Smooth muscle cell (in vitro differentiated cells): ENCODE measurements around the gene CPXM2. TPM values are rescaled to one million over a fixed set of nuclear protein-coding genes. Genes with fewer than 3 reads are reported as not detected.

Experiments
- DNase-seq: peaks from one replicate; lab custom pipeline; 2025; ENCODE audit not compliant: unreplicated experiment; lab: John Stamatoyannopoulos, UW
- H2AFZ ChIP-seq: fragments of 200-600 bp; sonication (generic); 2 replicates; pipeline ENCODE4 v1.6.0; 2016; ENCODE audit warnings: antibody characterized with exemption, low read depth, mild to moderate bottlenecking
- H3F3A ChIP-seq: fragments of 200-600 bp; sonication (generic); 2 replicates; pipeline ENCODE4 v1.6.0; 2017; ENCODE audit warnings: antibody characterized with exemption, low read depth
- H3K27ac ChIP-seq: fragments of 200-600 bp; sonication (generic); 2 replicates; pipeline ENCODE4 v1.5.1; 2016; ENCODE audit warnings: low read depth, mild to moderate bottlenecking
- H3K27me3 ChIP-seq: fragments of 200-600 bp; sonication (generic); 2 replicates; pipeline ENCODE4 v1.6.1; 2016; ENCODE audit warnings: low read depth, mild to moderate bottlenecking
- H3K36me3 ChIP-seq: fragments of 200-600 bp; sonication (generic); 2 replicates; pipeline ENCODE4 v1.5.1; 2016; ENCODE audit warnings: low read depth
- H3K4me1 ChIP-seq: fragments of 200-600 bp; sonication (generic); 2 replicates; pipeline ENCODE4 v1.5.1; 2016; ENCODE audit warnings: low read depth
- H3K4me2 ChIP-seq: fragments of 200-600 bp; sonication (generic); 2 replicates; pipeline ENCODE4 v1.6.0; 2016; ENCODE audit warnings: mild to moderate bottlenecking
- H3K4me3 ChIP-seq: fragments of 200-600 bp; sonication (generic); 2 replicates; pipeline ENCODE4 v1.5.1; 2016; ENCODE audit warnings: mild to moderate bottlenecking
- H3K79me2 ChIP-seq: fragments of 200-600 bp; sonication (generic); 2 replicates; pipeline ENCODE4 v1.6.0; 2016; ENCODE audit warnings: low read depth, mild to moderate bottlenecking
- H3K9ac ChIP-seq: fragments of 200-600 bp; sonication (generic); 2 replicates; pipeline ENCODE4 v1.6.0; 2016; ENCODE audit warnings: low read depth
- H3K9me3 ChIP-seq: fragments of 200-600 bp; sonication (generic); replicated peaks from 2 replicates; pipeline ENCODE4 v1.5.1; 2016; ENCODE audit warnings: low read depth
- H4K20me1 ChIP-seq: fragments of 200-600 bp; sonication (generic); 2 replicates; pipeline ENCODE4 v1.6.0; 2016; ENCODE audit warnings: low read depth
- WGBS: methylation state at CpG from one replicate; pipeline ENCODE4 v1.1.7; 2016; ENCODE audit warnings: low lambda C conversion rate; 5-methylcytosine and 5-hydroxymethylcytosine counted together
- polyA plus RNA-seq: library from polyadenylated mRNA; unstranded; fragments of >200 nt; fragmentation: Nextera tagmentation; extraction: Ambion mirVana; gene quantifications from 2 replicates; pipeline ENCODE4 v1.2.1, GENCODE V29; 2016
- total RNA-seq: library from RNA; depleted of rRNA; stranded (reverse); fragments of >200 nt; gene quantifications from 2 replicates; pipeline ENCODE4 v1.2.3, GENCODE V29; 2014
- TF ChIP-seq, protein P1 (sequence below): fragments of 200-600 bp; sonication (generic); IDR thresholded peaks from 2 replicates; pipeline ENCODE4 v1.5.1; 2017; ENCODE audit warnings: borderline replicate concordance, mild to moderate bottlenecking, antibody characterized with exemption; ENCODE audit not compliant: insufficient read depth, poor library complexity, severe bottlenecking

The CPXM2 gene
- total and polyA plus RNA-seq, 2 experiments from 2014 or later: 31.2 to 65.5 TPM

DNA sequence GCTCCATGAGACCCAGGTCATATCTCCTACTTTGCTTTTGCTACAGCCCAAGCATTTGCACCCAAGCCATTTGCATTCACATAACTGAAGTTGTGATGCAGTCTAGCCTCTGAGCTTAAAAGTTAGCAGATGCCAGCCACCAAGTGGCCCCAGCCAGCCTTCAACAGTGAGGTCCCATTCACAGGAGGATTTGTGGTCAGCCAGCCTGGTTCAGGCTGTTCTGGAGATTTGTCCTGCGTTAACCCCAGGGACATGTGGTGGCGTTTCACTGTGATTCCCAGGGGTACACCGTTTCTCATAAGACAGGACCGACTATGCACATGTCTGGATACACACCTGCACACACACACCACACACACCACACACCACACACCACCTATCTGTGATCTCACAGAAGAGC lies 174.3 kb downstream of the CPXM2 start:
- H4K20me1 ChIP-seq: no peaks in the 10 kb centered on the region
- no peaks in the 10 kb centered on the region for H3K79me2 ChIP-seq
- no peaks in the 10 kb centered on the region for H3K9me3 ChIP-seq
- no peak overlapping the region for H3K4me3 ChIP-seq
- no peak for DNase-seq
- no peaks in the 10 kb centered on the region for H3F3A ChIP-seq
- H3K27me3 ChIP-seq: no peaks in the 10 kb centered on the region
- H3K9ac ChIP-seq: no peak overlapping the region
- H3K36me3 ChIP-seq: no peaks in the 10 kb centered on the region
- TF ChIP-seq, protein P1, sequence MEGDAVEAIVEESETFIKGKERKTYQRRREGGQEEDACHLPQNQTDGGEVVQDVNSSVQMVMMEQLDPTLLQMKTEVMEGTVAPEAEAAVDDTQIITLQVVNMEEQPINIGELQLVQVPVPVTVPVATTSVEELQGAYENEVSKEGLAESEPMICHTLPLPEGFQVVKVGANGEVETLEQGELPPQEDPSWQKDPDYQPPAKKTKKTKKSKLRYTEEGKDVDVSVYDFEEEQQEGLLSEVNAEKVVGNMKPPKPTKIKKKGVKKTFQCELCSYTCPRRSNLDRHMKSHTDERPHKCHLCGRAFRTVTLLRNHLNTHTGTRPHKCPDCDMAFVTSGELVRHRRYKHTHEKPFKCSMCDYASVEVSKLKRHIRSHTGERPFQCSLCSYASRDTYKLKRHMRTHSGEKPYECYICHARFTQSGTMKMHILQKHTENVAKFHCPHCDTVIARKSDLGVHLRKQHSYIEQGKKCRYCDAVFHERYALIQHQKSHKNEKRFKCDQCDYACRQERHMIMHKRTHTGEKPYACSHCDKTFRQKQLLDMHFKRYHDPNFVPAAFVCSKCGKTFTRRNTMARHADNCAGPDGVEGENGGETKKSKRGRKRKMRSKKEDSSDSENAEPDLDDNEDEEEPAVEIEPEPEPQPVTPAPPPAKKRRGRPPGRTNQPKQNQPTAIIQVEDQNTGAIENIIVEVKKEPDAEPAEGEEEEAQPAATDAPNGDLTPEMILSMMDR: no peak
- no peak overlapping the region for H3K27ac ChIP-seq
- 95% methylated on average over 4 of the region's 4 CpGs for WGBS
- H2AFZ ChIP-seq: no peak overlapping the region
- no peaks in the 10 kb centered on the region for H3K4me1 ChIP-seq
- no peak overlapping the region for H3K4me2 ChIP-seq

DNA sequence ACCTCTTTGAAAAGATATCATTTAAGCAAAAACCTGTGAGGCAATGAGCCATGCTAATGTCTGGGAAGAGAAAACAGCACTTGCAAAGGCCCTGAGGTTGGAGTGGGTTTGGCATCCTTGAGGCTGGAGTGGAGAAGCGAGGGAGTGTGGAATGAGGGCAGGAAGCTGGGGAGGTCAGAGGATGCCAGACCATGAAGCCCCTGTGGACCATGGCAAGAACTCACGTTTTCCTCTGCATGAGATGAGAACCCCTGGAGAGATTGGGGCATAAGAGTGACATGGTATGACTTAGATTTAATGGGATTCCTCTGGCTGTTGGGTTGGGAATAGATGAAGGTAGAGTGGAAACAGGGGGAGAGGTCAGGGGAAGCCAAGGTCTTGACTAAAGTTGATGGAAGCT lies 176.1 kb downstream of the CPXM2 start:
- Histone ChIP-seq H3K27ac (no peak overlapping the region), H3K9me3 (no peaks in the 10 kb centered on the region), H3K79me2 (no peaks in the 10 kb centered on the region), H2AFZ (no peak overlapping the region), H3K4me3 (no peak overlapping the region), H3F3A (no peaks in the 10 kb centered on the region), H3K27me3 (no peaks in the 10 kb centered on the region), H3K36me3 (no peaks in the 10 kb centered on the region), H3K9ac (no peak overlapping the region), H4K20me1 (no peaks in the 10 kb centered on the region), H3K4me1 (no peaks in the 10 kb centered on the region), H3K4me2 (no peak overlapping the region)
- DNase-seq: no peak
- 73% methylated on average over 2 of the region's 2 CpGs for WGBS
- TF ChIP-seq, protein P1: no peak

DNA sequence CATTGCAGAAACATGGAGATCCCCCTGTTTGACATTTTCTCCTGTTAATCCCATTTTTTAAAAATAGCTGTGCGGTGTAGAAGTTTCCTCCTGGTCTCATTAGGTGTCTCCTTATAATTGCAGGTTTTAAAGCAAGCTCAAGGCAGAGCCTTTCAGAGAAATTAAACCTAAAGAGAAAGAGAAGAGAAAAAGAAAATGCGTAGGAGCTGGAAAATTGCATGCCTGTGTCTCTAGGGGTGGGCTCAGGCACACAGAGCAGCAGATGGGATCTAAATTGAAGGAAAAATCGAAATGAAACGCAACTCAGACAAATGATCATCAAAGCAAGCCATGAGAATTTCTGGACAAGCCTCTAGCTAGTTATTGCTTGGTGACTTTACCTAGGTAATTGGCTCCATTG lies 185.4 kb downstream of the CPXM2 start:
- TF ChIP-seq, protein P1: no peak
- WGBS: 70% methylated on average over 4 of the region's 4 CpGs
- no peak overlapping the region for H3K4me2 ChIP-seq
- DNase-seq: no peak
- H4K20me1 ChIP-seq: no peaks in the 10 kb centered on the region
- no peak overlapping the region for H2AFZ ChIP-seq
- H3K4me1 ChIP-seq: no peaks in the 10 kb centered on the region
- H3K9ac ChIP-seq: no peak overlapping the region
- H3K27me3 ChIP-seq: peaks cover 29% of the 10 kb centered on the region
- no peaks in the 10 kb centered on the region for H3K79me2 ChIP-seq
- H3K36me3 ChIP-seq: no peaks in the 10 kb centered on the region
- no peaks in the 10 kb centered on the region for H3K9me3 ChIP-seq
- H3K4me3 ChIP-seq: no peak overlapping the region
- no peaks in the 10 kb centered on the region for H3F3A ChIP-seq
- no peak overlapping the region for H3K27ac ChIP-seq

DNA sequence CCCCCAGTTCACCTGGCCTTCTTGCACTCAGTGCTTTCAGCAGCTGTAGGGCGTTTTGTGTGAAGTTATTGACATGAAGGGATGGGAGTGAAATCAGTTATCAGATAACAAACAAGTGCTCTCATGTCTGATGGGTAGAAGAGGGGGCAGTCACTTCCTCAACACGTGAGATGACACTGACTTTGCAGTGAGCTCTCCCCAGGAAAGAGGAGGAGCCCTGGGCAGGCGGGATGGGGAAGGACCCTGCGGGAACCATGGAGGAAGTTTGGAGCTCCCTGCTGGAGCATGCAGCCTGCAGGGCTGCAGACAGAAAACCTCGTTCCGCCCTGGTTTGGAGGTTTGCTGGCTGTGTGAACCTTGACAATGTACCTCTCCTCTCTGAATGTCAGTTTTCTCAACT lies 186.8 kb downstream of the CPXM2 start:
- H2AFZ ChIP-seq: no peak overlapping the region
- TF ChIP-seq, protein P1: no peak
- DNase-seq: no peak
- H4K20me1 ChIP-seq: no peaks in the 10 kb centered on the region
- no peak overlapping the region for H3K4me2 ChIP-seq
- 61% methylated on average over 6 of the region's 6 CpGs for WGBS
- H3K4me3 ChIP-seq: no peak overlapping the region
- H3F3A ChIP-seq: no peaks in the 10 kb centered on the region
- no peak overlapping the region for H3K27ac ChIP-seq
- H3K36me3 ChIP-seq: no peaks in the 10 kb centered on the region
- H3K9ac ChIP-seq: no peak overlapping the region
- peaks cover 29% of the 10 kb centered on the region for H3K27me3 ChIP-seq
- H3K9me3 ChIP-seq: no peaks in the 10 kb centered on the region
- no peaks in the 10 kb centered on the region for H3K4me1 ChIP-seq
- H3K79me2 ChIP-seq: no peaks in the 10 kb centered on the region
